ENCODE results near the gene AGL. TPM values are rescaled to one million over a fixed set of nuclear protein-coding genes. Genes with fewer than 3 reads are reported as not detected.

The AGL gene
- polyA plus RNA-seq, 2 of the 4 experiments (the other 2 are of a cell fraction): 5.5 to 7.4 TPM

GRCh38 chr1:99849744-99850458, at the start of gene AGL (continued):
- TF ChIP-seq CHD2 (IDR thresholded peaks at IDR 0.05; ENCODE audit: low read length, partially characterized antibody) (peak; percentile 89), POLR2AphosphoS2 (conservative IDR thresholded peaks at IDR 0.05; ENCODE audit: low read length) (no peak), ZC3H11A (IDR thresholded peaks at IDR 0.05) (no peak), TFCP2L1 (CRISPR knock-in tag; IDR thresholded peaks at IDR 0.05) (no peak), HES2 (IDR thresholded peaks at IDR 0.05) (no peak)

GRCh38 chr1:99801584-99801983, 48.6 kb upstream of the AGL start:
- no peak overlapping the region for H3K4me3 ChIP-seq
- H3K4me2 ChIP-seq: no peak overlapping the region
- POLR2A ChIA-PET: no interaction called here
- CTCF ChIA-PET: no interaction called here
- no peak for DNase-seq (ENCODE audit: low read depth in 1 of 2, low spot score in 1 of 2)
- no peak for TF ChIP-seq ESRRA (IDR thresholded peaks at IDR 0.05; ENCODE audit: borderline replicate concordance, low read length)
- TF ChIP-seq ZSCAN20 (CRISPR knock-in tag; IDR thresholded peaks at IDR 0.05): no peak
- TF ChIP-seq SMC3 (IDR thresholded peaks at IDR 0.05): no peak
- no peak for TF ChIP-seq ZFP36 (IDR thresholded peaks at IDR 0.05; ENCODE audit: borderline replicate concordance, partially characterized antibody)
- TF ChIP-seq GATA3 (IDR thresholded peaks at IDR 0.05; ENCODE audit: borderline replicate concordance): no peak
- TF ChIP-seq USF2 (IDR thresholded peaks at IDR 0.05): no peak
- no peak for TF ChIP-seq RFX5 (IDR thresholded peaks at IDR 0.05)
- no peak for TF ChIP-seq EHMT2 (IDR thresholded peaks at IDR 0.05; ENCODE audit: low read depth)
- no peak for TF ChIP-seq ZNF302 (CRISPR knock-in tag; IDR thresholded peaks at IDR 0.05)
- ATAC-seq: no peak
- FAIRE-seq: no peak
- no peaks in the 10 kb centered on the region for H3K4me1 ChIP-seq
- WGBS (ENCODE audit: missing lambda C conversion rate): 15% methylated on average over 3 of the region's 3 CpGs
- H3K9me3 ChIP-seq: no peaks in the 10 kb centered on the region
- no peak overlapping the region for H3K27ac ChIP-seq

- FAIRE-seq: no peak
- ChIA-PET CTCF (interaction anchor here (1.0 to 2.9 kb wide), 2 partner anchors 652 to 657 kb away, joined by 3 to 12 read pairs; no protein-coding TSS in a partner anchor), POLR2A (no interaction called here)
- H3K9me3 ChIP-seq: no peaks in the 10 kb centered on the region
- WGBS (ENCODE audit: missing lambda C conversion rate): 45% methylated on average over 2 of the region's 2 CpGs
- ATAC-seq: no peak
- TF ChIP-seq NR3C1 (IDR thresholded peaks at IDR 0.05) (no peak), HOXB5 (CRISPR knock-in tag; IDR thresholded peaks at IDR 0.05) (no peak), HEYL (CRISPR knock-in tag; IDR thresholded peaks at IDR 0.05) (no peak), ZNF302 (CRISPR knock-in tag; IDR thresholded peaks at IDR 0.05) (no peak), POLR2A (IDR thresholded peaks at IDR 0.05; ENCODE audit: low read length) (no peak), KDM1A (IDR thresholded peaks at IDR 0.05; ENCODE audit: low read depth) (no peak), USF2 (IDR thresholded peaks at IDR 0.05) (no peak), SMC3 (IDR thresholded peaks at IDR 0.05) (no peak), EHMT2 (IDR thresholded peaks at IDR 0.05; ENCODE audit: low read depth) (no peak), ZFP36 (IDR thresholded peaks at IDR 0.05; ENCODE audit: borderline replicate concordance, partially characterized antibody) (no peak), EP300 (IDR thresholded peaks at IDR 0.05) (no peak), HDAC2 (IDR thresholded peaks at IDR 0.05) (no peak), MYC (IDR thresholded peaks at IDR 0.05; ENCODE audit: borderline replicate concordance, low read length) (no peak), FOXS1 (CRISPR knock-in tag; IDR thresholded peaks at IDR 0.05) (no peak), MAX (IDR thresholded peaks at IDR 0.05) (no peak), ESRRA (IDR thresholded peaks at IDR 0.05; ENCODE audit: borderline replicate concordance, low read length) (no peak)
- H3K4me2 ChIP-seq: no peak overlapping the region
- no peak overlapping the region for H3K27ac ChIP-seq
- DNase-seq (ENCODE audit: low read depth in 1 of 2, low spot score in 1 of 2): no peak
- no peak overlapping the region for H3K4me3 ChIP-seq
- H3K4me1 ChIP-seq: no peaks in the 10 kb centered on the region
Measured at GRCh38 chr1:99806882-99807281, 43.3 kb upstream of the AGL start.
